SIG-M5 treated with dmso at 0.1 percent for 504 hours (cell line): ENCODE results near the gene RAD51B.

ENCODE experiments used
- DNase-seq: peaks from one replicate; lab custom pipeline; 2025; ENCODE audit not compliant: unreplicated experiment; lab: John Stamatoyannopoulos, UW

Gene RAD51B

DNA sequence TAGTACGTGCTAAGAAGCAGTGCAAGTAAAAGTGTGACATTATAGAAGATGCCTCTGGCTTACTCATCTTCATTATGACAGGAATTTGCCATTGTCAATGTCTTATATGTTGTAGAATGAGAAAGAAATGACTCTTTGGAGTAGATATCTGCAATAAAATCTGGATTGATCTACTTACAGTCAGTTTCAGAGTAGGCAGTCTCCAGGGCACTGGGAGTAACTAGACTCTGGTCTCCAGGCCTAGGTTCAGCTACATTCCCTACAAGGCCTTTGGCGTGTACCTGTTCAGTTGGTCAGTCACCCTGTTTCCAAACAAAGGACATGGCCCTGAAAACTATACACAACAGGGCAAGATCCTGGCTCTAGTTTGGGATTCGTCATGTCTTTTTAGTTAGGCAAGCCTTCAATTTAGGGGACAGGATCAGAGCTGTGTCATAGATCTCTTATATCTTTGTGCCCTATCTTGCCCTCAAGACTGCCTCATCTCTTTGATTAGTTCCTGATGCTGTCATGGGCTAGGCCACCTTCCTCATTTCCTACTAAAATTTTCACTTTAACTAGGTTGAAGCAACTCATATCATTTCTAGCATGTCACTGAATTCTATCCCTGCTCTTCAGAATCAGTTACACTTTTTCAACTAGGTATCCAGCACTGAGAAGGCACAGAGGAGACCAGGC, 410.0 kb downstream of the RAD51B start:
- DNase-seq, result no peak

DNA sequence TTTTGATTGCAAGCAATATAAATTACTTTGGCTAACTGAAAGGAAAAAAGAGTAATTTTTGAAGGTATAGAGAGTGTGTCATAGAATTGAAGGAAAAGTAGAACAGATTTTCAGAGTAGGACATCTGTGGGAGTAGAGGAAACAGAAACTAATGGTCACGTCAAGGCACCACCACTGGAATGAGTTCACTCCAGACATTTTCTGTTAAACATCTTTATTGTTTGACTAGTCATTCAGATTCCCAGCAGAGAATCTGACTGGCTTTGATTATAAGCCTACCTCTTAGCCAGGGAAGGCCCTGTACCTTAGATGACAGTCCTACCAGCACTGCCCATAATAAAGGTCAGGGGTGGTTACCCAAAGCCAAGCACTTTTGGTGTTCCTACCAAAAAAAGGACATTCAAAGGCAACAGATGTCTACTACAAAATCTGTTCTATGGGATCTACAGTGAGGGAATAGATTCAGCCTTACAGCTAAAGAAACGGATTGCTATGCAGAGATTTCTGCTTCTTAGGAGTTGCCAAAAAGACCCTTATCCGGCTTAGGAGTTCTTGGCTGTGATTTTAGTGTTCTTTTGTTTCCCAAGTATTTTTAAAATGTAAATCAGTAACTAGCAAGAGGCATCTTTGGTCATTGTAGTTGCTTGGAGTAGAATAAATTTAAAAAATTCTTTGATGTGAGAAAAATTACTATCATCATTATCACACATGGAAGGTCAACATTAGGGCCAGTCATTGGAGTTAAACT, 410.8 kb downstream of the RAD51B start:
- no peak for DNase-seq

DNA sequence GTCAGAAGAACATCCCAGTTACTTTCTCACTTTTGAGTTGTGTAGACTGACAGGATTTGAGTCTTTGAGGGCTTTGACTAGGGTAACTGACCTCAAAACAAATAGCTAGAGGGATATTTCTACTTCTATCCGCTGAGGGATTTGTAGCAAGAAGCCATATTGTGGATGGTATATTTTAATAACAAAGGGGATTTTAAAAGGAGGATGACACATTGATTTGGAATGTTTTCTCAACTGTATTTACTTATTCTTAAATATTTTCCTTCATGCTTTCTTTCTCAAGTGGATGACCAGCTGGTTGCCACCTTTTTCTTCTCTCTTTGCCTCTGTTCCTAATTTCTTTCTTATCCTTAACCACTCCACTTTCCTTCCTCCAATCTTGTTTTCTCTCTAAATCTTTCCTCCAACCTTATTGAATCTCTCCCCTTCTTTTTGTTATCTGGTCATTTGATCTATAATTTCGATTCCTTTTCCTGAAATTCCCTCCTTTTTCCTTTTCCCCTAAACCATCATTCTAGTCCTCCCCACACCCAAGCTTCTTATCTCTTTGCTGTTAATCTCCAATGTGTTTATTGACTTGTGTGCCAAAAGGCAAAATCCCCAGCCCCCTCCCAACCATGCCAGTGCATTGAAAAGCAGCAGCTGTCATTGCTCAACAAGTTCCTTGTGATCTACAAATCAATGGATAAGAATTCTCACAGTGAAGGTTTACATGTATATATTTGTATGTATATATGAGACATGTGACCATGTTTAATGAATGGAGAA, 411.6 kb downstream of the RAD51B start:
- DNase-seq, result no peak

DNA sequence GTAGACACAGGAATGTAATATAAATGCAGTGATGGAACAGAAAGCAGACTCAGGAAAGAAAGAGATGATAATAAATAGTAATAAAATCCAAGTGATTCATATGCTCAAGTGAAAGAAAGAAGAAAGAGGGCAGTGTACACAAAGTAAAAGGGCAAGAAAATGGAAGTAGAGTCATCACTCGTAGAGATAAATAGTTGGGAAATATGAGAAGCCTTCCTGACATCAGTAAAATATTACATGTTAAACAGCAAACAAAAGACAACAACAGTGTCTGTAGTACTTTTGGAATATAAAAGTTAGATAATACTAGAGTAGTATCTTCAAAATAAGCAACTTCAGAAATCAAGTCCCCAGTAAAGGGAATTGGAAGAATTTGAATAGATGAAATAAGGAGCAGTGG, 412.3 kb downstream of the RAD51B start:
- no peak for DNase-seq

DNA sequence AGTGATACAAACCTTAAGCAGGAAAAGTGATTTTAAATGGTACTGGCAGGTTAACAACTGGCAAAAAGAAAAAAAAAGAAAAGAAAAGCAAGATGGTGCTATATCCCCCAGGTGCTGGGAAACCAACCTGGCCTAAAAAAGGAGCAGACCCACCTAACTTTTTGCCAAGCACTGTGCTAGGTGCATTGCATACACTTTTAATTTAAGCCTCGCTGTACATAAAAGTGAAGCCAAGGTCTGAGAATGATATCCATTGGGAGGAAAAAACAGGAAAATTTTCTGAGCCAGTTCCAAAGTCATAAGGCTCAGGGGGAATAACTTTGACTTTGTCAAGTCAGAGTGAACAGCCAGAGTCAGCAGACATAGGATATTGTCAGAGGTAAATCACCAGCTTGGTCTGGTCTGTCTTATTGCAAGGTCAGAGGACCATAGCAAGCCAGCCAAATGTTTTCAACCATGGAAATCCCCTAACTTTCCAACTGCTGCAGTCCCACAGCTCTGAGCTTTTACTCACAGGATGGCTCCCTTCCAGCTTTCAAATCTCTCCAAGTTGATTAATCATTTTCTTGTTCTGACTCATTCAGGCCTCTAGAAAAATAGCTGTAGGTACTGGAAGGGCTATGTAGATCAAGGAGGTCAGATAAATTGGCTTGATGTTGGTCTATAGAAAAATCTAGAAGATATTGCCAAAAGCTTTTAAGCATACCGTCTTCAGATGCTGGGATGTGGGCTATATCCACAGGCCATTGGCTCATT, 412.9 kb downstream of the RAD51B start:
- DNase-seq, result no peak

DNA sequence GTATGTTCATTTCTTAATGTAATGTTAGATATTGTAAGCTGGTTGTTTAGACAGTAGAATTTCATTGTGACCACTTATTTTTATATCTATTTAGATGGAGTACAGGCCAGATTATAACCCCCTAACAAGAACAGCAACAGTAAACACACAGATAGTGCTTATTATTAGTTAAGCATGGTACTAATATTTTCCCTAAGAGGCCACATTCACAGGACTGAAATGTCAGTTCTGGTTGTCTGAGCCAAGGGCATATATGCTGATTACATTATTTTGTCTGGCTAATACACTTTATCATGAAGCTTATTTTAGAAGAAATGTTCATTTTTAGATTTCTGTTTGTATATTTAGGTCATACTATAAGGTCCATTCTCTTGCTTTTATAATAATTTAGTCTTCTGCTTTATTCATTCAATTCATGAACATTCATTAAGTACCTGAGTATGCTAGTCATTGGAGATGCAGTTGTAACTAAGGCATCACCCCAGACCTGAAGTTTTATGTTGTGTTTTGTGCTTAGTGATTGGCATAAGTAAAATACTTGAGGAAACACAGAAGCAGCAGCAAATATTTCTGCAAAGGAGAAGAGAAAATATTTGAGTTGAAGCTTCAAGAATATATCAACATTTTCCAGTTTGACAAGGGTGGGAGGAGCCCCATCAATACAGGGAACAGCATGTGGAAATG, 413.7 kb downstream of the RAD51B start:
- DNase-seq, result no peak

DNA sequence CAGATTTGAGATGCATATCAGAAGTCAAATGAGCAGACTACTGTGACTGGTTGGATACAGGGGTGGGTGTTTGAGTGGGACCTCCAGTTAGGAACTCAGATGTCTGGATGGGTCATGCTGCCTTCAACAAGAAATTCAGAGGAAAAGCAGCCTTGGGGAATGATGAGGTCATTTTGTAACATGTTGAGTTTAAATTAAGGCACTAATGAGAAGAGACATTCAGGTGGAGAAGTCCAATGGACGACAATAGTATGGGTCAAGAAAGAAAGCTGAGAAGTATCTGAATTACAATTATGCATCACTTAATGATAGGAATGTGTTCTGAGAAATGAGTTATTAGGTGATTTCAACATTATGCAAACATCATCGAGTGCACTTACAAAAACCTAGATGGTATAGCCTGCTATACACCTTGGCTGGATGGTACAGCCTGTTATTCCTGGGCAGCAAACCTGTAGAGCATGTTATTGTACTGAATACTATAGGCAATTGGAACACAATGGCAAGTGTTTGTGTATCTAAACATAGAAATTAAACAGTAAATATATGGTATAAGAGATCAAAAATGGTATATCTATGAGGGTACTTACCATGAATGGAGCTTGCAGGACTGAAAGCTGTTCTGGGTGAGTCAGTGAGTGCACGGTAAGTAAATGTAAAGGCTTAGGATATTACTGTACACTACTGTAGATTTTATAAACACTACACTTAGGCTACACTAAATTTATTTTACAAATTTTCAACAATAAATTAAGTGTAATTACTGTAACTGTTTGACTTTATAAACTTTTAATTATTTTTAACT, 414.7 kb downstream of the RAD51B start:
- peak; percentile 25 for DNase-seq

DNA sequence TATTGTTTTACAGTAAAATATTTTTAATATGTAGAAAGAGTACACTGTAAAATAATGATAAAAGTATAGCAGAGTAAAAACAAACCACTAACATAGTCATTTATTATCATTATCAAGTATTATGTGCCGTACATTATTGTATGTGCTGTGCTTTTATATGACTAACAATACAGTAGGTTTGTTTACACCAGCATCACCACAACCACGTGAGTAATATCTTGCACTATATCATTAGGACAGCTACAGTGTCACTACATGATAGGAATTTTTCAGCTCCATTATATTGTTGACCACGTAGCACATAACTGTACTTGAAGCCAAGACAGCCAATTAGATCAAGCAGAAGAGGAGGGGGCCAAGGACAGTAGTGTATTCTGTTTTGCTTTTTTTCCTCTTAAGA, 415.4 kb downstream of the RAD51B start:
- no peak for DNase-seq

DNA sequence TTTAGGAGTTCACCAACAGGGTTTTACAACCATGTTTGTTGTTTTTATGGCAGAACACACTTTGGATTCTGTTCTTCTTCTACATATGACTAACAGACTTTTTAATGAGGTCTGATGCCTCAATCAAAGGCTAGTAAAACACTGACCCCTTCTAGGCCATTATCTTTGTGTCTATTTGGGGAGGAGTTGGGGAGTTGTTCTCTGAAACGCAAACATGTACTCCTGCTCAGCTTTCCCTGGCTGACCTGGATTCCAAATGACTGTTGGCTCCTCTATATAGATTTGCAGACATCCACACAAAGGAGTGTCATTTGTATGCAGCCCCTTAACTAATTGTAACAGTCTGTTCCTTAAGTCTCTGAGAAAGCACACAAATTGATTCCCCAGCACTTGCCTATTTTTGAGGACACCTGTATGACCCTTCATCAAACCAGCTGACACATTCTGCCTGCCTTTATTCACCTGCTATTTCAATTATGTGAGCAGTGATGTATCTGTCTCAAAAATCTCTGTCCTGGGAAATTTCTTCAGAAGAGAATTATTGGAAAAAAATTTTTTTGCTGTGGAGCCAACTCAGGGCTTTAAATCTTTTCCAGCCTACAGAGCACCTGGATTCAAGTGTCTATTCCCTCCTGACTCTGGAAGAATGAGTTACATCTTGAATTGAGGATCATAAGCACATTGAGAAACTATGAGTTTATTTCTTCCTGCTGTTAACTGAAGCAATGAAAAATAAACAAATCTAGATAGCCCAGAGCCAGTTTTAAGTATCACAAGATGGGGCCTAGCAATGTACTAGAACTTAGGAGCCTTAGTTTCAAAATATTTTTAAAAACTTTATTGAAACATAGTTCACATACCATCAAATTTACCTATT, 417.2 kb downstream of the RAD51B start:
- DNase-seq, result no peak

DNA sequence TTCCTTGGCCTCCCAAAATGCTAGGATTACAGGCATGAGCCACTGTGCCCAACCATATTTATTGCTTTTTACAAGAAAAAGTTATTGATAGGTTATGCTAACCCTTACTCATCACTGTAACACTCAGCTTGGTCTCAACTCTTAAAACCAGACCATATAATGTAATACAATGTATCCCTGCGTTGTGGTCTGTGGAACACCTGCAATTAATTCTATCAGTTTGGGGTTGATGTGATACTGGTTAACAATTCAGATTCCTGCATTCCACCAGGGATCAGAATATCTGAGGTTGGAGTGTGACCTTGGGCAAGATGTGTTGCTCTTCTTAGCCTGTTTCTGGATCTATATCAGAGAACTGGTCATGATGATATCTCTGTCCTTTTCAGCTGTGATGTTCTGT, 419.0 kb downstream of the RAD51B start:
- DNase-seq, result no peak

DNA sequence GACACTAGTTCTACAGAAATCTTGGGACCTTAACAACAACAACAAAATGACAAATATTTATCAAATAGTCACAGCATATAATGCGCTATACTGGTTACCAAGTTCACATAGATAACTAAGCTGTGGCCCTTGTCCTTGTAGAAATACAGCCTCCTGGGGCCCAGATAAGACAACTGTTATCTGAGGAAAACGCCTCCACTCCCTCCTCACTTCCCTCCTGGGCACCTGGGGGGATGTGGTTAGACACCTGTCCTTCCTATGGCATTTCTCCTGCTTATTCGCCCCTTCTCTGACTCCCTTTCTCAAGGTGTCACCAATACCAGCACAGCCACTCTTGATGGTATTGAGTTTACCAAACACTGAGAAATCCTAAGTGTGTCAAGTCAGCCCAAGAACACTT, 419.4 kb downstream of the RAD51B start:
- no peak for DNase-seq

DNA sequence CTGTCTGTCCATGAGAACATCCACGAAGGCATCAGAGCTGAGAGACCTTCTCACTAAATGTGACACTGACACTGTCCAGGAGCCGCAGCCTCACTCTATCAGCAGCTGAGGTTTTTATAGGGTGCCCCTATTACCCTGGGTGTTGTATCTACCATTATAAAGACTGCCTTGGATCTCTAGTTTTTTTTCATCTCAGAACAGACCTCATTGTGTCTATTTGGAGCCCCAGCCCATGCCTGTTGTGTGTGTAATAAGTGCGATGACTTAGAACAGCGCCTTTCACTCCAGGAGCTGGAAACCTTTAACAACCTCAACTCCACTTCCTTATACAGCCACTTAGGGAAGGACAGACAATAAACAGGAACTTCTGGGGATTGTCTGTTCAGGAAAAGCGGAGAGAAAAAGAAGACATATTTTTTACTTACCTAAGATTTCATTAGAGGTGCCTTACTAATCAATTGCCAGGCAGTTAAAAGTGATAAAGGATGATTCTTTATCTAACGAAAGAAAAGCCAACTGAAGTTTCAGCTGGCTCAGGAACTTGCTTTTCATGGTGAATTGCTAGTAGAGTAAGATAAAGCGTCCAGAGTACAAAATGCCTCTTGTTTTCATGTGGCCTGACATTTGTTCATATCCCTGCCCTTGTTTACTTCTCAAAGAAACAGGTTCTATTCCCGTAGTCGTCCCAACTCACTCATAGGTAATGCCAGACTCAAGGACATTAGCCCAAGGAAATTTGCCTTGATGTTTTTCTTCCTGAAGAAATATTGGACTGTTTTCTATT, 420.6 kb downstream of the RAD51B start:
- DNase-seq, result no peak

DNA sequence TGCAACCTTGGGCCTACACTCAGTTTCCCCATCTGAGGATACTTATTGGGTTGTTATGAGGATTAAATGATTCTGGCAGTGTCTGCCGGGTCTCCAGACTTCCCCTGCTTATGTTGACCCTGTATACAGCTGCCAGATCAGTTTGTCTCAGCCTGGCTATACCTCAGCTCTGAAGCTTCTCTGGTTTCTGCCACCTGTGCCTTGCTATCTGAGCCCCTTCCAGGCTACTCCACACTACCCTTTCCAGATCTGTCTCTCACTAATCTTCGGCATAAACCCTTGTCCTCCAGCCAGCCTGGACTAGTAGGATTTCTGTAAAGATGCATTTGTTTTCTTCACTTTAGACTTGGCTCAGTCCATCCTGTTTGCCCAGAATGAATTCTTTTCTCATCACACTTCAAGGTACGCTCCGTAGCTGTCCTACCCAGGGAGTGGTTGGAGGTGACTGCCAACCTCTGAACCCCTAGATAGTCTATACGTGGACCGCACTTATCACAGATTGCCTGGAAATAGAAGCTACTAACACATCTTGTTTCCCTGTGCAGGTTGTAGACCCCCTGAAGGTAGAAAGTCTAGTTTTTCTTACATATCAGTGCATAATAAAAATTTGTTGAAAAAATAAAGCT, 422.4 kb downstream of the RAD51B start:
- no peak for DNase-seq

DNA sequence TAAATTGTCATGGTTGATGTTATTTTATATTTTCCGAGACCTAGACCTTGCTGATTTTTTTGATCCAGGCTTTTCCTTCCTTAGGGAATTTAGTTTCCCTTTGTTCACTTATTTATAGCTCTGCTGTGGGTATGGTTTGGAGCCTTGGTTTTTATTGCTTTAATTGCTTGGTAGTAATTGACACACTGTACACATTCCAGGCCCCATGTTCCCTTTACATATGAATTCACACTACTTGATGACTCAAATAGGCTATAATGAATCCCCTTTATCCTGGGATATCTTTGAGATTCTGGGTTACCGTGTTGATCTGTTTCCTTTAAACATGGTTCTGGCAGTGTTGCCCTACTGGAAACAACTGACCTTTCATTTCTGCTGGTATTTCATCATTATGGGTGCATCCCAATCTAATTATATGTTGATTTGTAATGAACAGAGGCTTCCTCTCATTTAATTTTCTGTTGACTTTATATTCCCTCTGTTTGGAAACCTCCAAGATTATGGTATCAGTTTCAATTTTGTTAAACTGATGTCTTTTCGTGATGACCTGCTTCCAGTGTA, 424.0 kb downstream of the RAD51B start:
- DNase-seq, result no peak

DNA sequence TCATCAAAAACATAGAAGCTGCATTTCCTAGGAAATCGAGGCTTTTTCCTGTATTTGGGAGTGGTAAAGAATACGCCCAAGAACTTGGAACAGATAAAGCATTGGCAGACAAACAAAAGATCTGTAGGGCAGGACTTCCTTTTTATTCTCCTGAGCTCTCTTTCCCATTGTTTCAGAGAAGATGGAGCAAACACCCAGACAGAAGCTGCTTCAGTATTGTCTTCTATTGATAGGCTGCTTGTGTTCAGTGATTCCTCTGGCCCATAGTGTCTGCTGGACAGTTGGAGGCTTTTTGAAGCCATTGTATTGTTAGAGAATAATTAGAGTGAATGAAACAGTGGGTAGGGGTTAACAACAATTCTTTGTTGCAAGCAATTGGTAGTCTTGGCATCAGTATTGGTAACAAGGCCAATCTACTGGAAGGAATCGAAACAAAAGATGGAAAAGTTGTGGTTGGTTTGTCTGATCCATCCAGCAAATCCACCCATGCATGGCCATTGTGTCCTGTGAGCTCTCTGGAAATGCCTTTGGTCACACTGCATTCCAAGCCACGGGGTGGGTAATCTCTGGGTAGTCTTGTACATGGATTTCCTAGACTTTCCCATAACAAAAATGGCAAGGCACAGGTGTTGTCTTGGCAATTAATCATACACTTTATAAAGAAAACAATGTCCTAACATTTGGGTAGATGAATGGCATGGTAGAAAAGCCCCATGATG, 424.8 kb downstream of the RAD51B start:
- no peak for DNase-seq

DNA sequence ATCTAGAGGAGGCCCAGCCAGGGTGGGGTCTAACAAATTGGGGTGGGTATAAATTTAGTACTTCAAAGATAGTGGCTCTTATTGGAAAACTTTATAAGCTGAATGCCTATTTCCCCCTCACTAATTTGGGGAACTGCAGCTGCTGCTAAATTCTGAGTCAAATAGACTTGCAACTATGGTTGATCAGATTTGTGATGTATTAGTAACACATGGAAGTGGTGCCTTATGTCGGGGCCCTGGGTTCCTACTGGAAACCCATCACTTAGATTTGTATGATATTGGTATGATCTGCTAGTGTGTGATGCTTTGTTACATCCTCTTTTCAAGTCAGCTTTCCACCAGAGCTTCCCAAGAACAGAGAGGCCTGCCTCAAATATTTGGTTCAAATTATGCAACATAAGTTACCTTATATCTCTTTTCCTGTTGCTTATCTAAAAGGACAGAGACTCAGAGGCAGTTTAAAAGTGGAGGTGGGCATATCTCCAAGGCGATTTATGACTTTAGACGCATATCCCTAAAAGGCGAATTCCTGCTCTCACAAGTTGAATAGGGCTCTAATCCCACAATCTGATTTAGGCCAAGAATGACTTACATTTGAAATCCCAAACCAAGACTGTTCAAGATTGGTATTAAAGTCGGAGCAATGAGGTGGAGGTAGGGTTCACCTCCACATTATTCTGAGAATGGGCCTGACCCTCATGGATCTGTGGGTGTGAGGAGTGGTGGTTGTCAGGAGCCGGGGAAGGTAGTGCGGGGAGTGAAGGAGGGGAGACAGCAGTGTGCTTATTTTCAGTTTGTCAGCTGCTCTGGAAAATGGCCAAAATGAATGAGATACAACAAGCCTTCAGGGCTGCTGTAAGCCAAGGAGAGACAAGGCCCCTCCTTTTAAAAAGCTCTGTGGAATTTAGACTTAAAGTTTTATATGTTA, 425.8 kb downstream of the RAD51B start:
- no peak for DNase-seq
